GM18951 (cell line): ENCODE measurements around the gene MTMR4.
"Not testable (repeated sequence)": the region's sequence is repeated elsewhere in the genome, so short reads cannot be mapped to it uniquely, and the experiment has no call there.

Source experiments
- POLR2A ChIP-seq: IDR thresholded peaks from 4 replicates; pipeline ENCODE4 v1.6.1; 2011; ENCODE audit warnings: mild to moderate bottlenecking; ENCODE audit not compliant: insufficient read length, insufficient read depth; ENCODE audit errors: extremely low read depth
- in situ Hi-C: fragments of 300-500 bp; cut with MboI; formaldehyde crosslinking; loops from one replicate; pipeline ENCODE4 v1.12.0; 2022; ENCODE audit warnings: low sequenced_read_pairs, mixed read lengths, inconsistent platforms; ENCODE audit not compliant: unreplicated experiment

Gene MTMR4

DNA sequence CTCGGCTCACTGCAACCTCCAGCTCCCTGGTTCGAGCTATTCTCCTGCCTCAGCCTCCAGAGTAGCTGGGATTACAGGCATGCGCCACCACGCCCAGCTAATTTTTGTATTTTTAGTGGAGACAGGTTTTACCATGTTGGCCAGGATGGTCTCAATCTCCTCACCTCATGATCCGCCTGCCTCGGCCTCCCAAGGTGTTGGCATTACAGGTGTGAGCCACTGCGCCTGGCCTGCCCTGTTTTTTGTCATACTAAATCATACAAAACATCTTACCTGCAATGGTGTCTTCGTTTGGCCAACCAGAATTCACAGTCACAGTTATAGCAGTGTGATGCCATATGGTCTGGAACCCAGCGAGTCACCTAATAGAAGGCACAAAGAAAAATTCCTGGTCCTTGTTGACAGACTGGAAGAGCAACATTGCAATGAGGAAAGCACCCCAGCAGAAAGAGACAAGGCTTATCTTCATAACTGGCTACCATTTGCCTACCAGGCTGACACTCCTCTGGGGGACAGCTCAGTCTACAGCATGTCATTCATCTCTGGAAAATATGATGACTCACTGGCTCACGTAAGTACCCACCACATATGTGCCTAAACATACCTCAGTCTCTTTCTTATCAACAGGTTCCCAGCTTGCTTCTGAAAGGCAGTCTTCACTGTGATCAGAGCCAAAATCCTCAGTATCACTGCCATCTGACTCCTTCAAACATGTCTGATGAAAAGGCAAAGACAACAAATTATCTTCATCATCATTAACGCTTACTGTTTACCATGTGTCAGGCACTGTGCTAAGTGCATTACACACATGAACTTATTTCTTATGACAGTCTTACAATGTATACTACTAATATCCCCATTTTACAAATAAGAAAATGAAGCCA is 22.0 kb downstream of the MTMR4 start:
- in situ Hi-C loops: no loop called here
- no peak for TF ChIP-seq POLR2A

DNA sequence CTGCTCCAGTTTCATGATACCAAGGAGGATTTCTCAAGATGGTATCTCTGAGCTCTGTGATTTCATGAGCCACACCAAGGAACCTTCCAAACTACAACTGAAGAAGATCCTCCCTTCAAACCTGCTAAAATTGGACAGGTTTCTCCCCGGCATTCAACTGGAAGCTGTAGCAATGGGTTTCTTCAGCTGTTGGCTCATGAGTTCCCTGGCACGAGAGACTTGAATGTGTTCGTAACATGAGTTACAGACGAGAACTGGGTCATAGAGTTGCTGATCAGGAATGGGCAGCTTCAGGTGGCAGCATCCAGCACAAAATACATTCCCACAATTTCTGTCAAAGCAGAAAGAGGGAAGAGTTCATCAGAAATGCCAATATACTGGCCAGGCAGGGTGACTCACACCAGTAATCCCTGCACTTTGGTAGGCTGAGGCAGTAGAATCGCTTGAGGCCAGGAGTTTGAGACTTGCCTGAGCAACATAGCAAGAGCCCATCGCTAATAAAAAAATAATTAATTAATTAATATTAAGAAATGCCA is 22.9 kb downstream of the MTMR4 start:
- TF ChIP-seq POLR2A: no peak
- in situ Hi-C loops: no loop called here

DNA sequence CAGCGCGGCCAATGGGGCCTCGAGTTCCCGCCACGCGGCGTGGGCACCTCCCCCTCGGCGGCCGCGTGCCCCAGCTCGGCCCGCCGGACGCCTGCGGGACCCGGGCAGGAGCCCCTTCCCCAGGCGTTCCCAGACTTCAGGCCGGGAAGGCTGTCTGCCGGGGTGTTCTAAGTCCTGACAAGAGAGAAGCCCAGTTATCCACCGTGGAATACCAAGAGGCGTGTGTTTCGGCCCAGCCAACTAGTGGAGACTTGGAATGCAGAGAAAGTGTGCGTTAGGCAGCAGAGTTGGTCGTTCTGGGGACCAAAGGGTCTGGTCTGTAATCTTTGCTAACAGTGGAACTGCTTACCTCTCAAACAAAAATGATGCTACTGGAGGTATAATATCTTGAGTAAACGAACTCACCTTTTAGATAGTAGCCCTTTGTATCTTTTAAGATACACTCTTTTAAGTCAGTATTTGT is 26.0 kb downstream of the MTMR4 start:
- in situ Hi-C loops: no loop called here
- no peak for TF ChIP-seq POLR2A

DNA sequence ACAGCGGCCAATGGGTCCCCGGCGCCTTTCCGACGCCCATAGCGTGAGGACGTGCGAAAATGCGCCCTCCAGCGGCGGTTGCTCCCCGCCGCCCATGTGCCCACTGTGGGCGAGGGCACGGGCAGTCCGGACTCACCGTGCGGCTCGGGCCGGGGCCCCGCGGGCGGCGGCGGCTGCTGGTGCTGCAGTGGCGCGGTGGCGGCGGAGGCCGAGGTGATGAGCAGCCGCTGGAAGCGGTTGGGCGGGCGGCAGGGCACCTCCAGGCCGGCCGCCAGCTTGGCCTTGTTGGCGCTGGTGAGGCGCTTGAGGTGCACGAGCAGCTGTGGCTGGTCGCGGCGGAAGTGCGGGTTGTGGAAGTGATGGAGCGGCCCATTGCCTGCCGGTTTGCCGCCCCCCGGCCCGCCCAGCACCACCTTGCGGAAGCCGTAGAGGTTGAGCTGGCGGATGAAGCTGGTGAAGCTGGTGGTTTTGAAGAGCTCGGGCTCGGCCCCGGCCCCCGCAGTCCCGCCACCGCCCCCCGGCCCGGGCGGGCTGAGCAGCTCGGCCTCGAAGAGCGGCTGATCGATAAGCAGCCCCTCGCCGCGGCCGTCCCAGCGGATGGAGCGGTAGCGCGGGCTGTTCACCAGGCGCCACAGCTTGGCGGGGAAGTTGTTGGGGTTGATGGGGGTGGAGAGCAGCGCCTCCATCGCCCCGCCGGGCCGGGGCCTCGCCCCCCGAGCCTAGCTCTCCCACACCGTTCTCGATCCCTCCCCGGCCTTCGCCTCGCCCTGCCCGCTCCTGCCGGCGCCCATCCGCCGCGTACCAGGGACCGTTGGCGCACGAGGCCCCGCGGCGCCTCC is 26.6 kb downstream of the MTMR4 start, which contains the start of gene HSF5:
Gene HSF5 (minus strand): TSS at position 820 of the 839 bp plus-strand sequence. CDS start 134 bp downstream, at position 686.
- in situ Hi-C loops: no loop called here
- peak; percentile 24 for TF ChIP-seq POLR2A

DNA sequence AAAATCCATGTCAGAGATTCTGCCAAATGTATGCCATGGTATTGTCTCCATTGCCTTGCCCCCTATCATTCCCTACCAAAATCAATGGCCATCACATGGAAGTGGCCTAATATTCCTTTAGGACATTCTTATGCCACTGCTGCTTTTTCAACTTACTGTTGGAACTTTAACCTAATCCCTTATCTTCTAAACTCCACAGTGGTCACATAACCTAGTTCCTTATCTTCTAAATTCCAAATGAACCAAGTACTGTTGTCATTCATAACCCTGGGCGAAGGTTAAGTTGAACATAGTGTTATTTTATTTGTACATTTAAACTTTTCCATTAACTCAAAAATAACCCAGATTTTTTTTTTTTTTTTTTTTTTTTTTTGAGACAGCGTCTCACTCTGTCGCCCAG is 29.8 kb downstream of the MTMR4 start:
- no peak for TF ChIP-seq POLR2A
- in situ Hi-C loops: no loop called here

- in situ Hi-C loops: not testable (repeated sequence)
These were observed 32.6 kb downstream of the MTMR4 start for GRCh38 chr17:58481798-58482197.

- TF ChIP-seq POLR2A: no peak
- in situ Hi-C loops: no loop called here
These were observed 34.3 kb downstream of the MTMR4 start for GRCh38 chr17:58480090-58480489.

- in situ Hi-C loops: no loop called here
- no peak for TF ChIP-seq POLR2A
These were observed 37.6 kb downstream of the MTMR4 start for GRCh38 chr17:58476812-58477211.

DNA sequence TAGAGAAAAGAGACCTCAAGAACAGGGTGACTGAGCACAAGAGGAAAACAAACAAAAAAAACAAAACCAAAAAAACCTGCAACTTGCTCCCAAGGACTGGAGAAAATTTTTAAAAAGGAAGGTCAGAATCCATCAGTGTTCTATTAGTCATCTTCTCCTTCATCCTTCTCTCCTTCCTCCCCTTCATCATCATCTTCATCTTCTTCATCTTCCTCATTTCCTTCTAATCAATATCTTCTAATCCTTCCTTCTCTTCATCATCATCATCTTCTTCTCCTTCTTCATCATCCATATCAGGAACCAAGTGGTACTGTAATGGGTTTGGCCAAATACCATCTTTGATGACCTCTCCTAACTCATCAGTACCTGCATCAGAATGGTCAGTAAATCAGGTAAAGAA is 38.5 kb downstream of the MTMR4 start:
- in situ Hi-C loops: no loop called here
- TF ChIP-seq POLR2A: no peak

DNA sequence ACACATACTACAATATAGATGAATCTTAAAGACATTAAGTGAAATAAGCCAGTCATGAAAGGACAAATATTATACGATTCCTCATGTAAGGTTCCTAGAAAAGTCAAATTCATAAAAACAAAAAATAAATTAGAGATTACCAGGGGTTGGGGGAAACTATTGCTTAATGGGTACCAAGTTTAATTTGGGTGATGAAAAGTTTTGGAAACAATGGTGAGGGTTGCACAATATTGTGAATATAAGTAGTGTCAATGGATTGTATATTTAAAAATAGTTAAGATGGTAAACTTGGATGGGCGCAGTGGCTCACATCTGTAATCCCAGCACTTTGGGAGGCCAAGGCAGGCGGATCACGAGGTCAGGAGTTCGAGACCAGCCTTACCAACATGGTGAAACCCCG is 44.1 kb downstream of the MTMR4 start:
- TF ChIP-seq POLR2A: no peak
- in situ Hi-C loops: no loop called here

- no peak for TF ChIP-seq POLR2A
- in situ Hi-C loops: no loop called here
These were observed 45.5 kb downstream of the MTMR4 start for GRCh38 chr17:58468944-58469343.

- TF ChIP-seq POLR2A: no peak
- in situ Hi-C loops: no loop called here
These were observed 58.9 kb downstream of the MTMR4 start for GRCh38 chr17:58455491-58455890.

GRCh38 chr17:58452738-58453137 is 61.7 kb downstream of the MTMR4 start:
- in situ Hi-C loops: no loop called here
- no peak for TF ChIP-seq POLR2A
